ENCODE data around the gene BAZ1B. TPM values are rescaled to one million over a fixed set of nuclear protein-coding genes. Genes with fewer than 3 reads are reported as not detected.
A peak's percentile ranks its signal among the peaks of the same experiment; 100 is the strongest.
"Not testable (repeated sequence)": the region's sequence is repeated elsewhere in the genome, so short reads cannot be mapped to it uniquely, and the experiment has no call there.

Gene BAZ1B
- total RNA-seq, 2 donors from 2014 or later = 76.0 to 90.8 TPM

DNA sequence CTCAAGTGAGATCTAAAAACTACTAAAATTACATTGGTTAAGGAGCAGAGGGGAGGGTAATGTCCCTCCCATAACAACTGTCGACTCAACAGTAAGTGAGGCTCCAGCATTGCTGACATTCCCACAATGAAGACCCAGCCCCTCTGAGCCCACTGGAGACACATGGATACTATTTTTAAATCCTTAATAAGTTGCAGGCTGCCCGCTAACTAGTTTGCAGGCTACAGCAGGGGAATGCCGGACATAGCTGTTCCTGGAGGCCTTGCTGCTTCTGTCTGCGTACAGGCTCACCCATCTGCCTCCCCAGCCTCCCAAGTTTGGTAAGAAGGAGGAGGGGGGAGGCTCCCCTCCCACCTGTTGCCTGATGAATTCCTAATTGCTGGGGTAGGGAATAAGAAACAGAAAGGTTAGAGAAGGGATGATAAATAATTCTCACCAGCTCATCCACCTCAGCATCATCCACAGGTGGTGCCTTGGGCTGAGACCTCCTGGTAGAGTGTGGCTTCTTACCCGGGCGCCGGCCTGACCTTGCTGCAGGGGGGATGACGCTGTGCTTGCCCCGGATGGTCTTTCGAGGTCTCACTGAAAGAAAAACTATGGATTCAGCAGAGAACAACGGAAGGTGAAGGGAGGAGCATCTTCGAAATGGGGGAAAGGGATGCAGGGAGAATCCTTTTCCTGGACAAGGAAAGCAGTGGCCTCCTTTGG is 78.4 kb downstream of the BAZ1B start:
- no peak for ATAC-seq
- H3K36me3 Mint-ChIP-seq = peaks cover 18 to 20% of the 10 kb centered on the region in 2 donors
- no peak overlapping the region for H3K27ac Mint-ChIP-seq
- H3K9me3 Mint-ChIP-seq = no peaks in the 10 kb centered on the region
- no peak for DNase-seq (ENCODE audit: low spot score in 2 of 2)

DNA sequence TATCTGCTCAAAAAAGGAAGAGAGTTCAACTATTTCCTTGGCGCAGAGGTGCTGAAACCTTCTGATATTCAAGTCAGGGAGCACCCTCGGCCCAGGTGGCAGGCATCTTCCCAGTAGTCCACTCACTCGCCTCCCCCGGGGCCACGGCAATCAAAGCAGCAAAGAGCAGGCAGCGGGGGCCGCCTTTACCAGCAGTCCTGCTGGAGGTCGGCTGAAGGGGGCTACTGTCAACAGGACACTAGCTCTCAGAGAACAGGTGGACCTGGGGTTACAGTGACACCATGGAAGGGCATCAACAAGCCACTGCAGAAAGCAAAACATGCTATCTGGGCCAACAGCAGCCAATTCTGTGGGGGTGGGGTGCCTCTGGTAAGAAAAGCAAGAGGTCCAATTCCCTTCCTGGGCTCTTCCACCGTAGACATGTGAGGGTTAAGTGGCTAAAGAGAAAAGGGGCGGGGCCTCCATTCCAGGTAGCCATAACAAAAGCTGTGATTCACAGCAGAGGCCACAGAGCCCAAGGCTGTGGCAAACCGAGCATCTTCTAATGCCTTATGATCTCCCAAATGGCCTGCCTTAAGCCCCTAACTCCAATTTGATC is 79.1 kb downstream of the BAZ1B start:
- Mint-ChIP-seq H3K27ac (peak overlapping the region; percentile 8 to 56), H3K36me3 (peaks cover 12 to 16% of the 10 kb centered on the region in 2 donors), H3K9me3 (no peaks in the 10 kb centered on the region)
- ATAC-seq = no peak
- no peak for DNase-seq (ENCODE audit: low spot score in 2 of 2)

DNA sequence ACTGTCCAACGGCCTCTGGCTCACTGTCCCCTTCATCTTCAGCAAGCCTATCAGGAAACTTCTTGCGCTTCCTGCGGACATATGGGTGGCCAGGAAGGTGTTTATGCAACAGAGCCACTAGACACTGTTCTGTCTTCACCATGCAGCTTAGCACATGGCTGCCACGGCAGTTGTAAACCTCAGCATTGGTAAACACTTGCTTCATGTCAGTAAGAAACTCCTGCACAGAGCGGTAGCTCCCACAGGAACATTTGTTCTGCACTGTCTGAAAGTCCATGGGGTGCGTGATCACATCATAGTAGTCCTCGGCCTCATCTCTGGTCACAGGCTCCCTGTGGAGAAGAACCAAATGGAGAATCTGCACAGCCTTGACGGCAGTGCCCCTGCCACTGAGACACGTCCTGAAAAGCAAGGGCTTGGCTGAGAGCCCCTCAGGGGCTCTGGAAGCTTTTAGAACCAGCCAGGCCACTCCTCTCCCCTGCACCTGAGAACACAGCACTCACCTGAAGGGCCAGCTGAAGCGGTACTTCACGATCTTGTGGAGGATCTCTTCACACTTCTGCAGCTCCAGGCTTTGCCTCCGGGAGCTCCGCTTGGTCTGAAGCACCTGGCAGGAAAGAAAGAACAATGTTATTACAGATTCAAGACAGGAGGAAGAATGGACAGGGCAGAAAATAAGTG is 79.7 kb downstream of the BAZ1B start:
- peaks cover 12 to 16% of the 10 kb centered on the region in 2 donors for H3K36me3 Mint-ChIP-seq
- H3K9me3 Mint-ChIP-seq = no peaks in the 10 kb centered on the region
- ATAC-seq (no peak), DNase-seq (ENCODE audit: low spot score in 2 of 2) (no peak)
- peak overlapping the region; percentile 8 to 86 for H3K27ac Mint-ChIP-seq

DNA sequence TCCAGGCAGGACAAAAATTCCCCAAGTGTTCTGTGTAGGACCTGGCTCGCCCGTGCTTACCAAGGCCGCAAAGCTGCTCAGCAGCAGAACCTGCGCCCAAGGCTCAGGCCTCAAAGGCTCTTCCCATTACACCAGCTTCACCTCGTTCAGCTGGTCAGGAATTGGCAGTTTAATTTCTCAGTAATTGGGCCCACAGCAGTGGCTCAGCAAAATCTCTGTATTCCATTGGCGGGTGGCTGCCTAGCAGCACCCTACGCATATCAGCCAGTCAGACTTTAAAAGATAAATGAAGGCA is 82.7 kb downstream of the BAZ1B start:
- DNase-seq (ENCODE audit: low spot score in 2 of 2) = no peak
- Mint-ChIP-seq H3K36me3 (peaks cover 8 to 16% of the 10 kb centered on the region in 2 donors), H3K9me3 (no peaks in the 10 kb centered on the region), H3K27ac (peak overlapping the region; percentile 71 to 87)
- ATAC-seq = no peak

DNA sequence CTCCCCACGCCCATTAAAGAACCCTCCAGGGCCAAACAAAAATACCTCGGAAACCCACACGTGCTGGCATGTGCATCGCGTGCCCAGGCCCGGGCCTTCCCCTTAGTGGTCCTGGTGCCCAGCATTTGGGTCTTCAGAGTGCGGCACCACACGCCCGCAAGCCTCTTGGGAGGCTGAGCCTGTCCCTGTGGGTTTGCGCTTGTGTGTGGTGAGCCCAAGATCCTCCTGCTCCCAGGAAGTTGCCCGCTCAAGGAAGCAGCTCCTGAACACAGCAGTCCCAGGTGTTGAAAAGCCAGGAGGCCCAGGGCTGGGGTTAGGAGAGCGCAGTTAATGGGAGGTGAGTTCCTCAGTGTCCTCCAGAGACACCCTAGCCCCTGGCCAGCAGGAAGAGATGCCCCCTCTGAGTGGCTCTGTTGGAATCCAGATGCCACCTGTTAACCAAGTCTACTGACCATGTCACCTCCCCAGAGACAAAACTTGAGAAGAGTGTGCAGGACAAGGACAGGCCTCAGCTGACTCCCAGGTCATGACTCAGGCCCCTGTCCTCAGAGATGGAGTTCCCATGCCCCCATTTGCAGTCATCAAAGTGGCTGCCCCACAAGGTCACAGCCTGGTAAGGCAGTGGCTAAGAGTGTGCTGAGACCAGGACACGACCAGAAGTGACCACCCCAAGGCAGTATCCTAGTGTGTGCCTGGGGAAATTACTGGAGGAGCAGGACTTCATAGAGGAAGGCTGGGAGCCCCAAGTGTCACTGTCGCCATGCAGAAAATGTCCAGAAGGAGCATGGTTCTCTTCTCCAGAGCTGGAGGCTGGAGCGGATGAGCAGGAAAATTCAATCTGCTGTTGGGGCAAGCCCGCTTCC is 83.3 kb downstream of the BAZ1B start:
- ATAC-seq (peak in 1 of 2 donors; percentile 30), DNase-seq (ENCODE audit: low spot score in 2 of 2) (no peak)
- H3K36me3 Mint-ChIP-seq = peaks cover 8 to 16% of the 10 kb centered on the region in 2 donors
- peak overlapping the region in 1 of 2 donors; percentile 71 for H3K27ac Mint-ChIP-seq
- no peaks in the 10 kb centered on the region for H3K9me3 Mint-ChIP-seq

DNA sequence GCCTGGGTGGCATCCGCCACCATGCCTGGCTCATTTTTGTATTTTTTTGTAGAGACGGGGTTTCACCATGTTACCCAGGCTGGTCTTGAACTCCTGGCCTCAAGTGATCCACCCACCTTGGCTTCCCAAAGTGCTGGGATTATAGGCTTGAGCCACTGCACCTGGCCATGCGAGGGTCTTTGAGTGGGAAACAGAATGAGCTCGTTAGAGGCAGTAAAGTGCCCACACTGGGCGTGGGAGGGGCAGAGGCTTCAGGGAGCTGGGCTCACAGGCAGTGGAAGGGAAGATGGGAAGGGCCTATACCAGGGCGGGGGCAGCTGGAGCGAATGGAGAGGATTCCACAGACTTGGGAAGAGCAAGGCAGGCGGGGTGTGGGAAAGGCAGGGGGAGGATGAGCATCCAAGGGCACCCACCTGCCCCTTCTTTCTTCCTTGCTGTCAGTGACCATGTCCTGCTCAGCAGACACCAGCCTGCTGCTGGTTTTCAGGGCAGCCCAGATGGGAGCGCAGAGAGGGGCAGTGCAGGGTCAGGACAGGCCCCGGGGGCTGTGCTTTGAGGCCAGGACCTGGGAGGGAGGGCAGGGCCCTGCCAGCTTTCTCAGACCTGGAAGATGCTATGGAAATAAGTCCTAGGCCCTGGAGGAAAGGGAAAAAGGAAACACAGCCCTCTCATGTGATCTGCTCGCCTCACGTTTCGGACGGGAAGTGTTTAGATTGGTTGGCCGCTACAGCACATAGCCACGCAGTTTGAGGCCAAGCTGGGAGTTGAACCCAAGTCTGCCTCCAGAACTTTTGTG is 84.3 kb downstream of the BAZ1B start:
- Mint-ChIP-seq H3K27ac (peak overlapping the region; percentile 29 to 74), H3K36me3 (peaks cover 7 to 14% of the 10 kb centered on the region in 2 donors), H3K9me3 (no peaks in the 10 kb centered on the region)
- DNase-seq (ENCODE audit: low spot score in 2 of 2) (no peak), ATAC-seq (no peak)

DNA sequence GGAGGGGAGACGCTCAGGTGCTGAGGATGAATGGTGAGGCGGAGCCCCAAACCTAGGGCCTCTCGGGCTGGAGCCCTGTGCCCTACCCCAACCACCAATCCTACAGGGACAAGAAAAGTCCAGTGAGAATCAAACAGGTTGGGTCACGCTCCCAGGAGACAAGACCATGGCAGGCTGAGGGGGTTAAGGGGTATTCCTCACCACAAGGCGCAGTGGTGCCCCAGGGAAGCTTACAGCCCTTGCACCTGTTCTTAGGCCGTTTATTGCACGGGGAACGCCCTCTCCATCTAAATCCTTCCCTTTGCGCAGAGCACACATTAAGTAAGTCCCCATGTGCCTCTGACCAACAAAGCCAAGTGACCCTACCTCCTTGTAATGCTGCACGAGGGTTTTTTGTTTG is 85.0 kb downstream of the BAZ1B start:
- Mint-ChIP-seq H3K9me3 (no peaks in the 10 kb centered on the region), H3K36me3 (peaks cover 0 to 7% of the 10 kb centered on the region in 2 donors), H3K27ac (peak overlapping the region in 1 of 2 donors; percentile 74)
- DNase-seq (ENCODE audit: low spot score in 2 of 2) (no peak), ATAC-seq (no peak)

DNA sequence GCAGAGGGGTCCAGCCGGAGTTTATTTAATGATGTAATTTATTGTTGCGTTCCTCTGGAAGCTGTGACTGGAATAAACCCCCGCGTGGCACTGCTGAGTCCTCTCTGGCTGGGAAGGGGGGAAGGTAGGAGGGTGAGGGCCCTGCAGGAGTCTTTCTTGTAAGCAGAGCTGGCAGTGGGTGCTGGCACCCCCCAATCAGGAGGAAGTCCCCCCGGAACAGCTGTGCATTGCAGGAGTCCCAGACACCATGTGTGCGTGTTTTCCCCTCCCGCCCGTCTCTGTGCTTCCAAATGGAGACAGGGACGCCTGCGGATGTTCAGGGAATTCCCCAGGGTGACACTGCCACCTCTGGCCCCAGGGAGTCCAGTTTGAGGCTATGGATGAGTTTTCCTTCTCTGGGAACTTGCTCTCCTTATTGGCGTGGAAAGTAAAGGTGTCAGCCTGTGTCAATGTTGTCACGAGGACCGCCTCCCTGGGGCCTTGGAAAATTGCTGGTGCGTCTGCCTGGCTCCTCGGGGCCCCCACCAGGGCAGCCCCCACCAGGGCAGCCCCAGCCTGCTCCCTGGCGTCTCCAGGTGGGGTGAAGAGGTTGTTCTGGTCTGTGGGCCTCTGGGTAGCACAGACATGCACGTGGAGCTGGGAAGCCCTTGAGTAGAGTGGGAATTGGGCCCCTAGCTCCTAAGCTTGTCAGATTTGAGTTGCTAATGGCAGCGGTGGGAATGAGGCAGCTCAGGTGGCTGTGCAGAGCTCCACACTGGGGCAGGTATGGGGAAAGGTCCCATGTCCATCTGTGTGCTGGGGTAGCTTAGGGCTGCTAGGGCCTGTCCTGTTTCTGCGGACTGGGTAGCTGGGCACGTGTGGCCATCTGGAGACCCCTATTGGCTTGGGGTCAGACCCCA is 85.8 kb downstream of the BAZ1B start:
- Mint-ChIP-seq H3K9me3 (no peaks in the 10 kb centered on the region), H3K36me3 (peaks cover 0 to 6% of the 10 kb centered on the region in 2 donors), H3K27ac (no peak overlapping the region)
- ATAC-seq (no peak), DNase-seq (ENCODE audit: low spot score in 2 of 2) (no peak)

DNA sequence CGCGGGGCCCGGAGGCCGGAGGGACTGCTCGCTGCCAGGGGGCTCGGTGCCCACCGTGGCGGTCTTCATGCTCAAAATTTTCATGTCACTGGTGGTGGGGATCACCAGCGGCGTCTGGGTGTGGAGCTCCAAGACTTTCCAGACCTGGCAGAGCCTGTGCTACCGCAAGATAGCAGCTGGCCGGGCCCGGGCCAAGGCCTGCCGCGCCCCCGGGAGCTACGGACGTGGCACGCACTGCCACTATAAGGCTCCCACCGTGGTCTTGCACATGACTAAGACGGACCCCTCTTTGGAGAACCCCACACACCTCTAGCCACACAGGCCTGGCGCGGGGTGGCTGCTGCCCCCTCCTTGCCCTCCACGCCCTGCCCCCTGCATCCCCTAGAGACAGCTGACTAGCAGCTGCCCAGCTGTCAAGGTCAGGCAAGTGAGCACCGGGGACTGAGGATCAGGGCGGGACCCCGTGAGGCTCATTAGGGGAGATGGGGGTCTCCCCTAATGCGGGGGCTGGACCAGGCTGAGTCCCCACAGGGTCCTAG is 86.6 kb downstream of the BAZ1B start:
- no peak for ATAC-seq
- H3K36me3 Mint-ChIP-seq = peaks cover 0 to 6% of the 10 kb centered on the region in 2 donors
- H3K9me3 Mint-ChIP-seq = no peaks in the 10 kb centered on the region
- DNase-seq (ENCODE audit: low spot score in 2 of 2) = no peak
- no peak overlapping the region for H3K27ac Mint-ChIP-seq

DNA sequence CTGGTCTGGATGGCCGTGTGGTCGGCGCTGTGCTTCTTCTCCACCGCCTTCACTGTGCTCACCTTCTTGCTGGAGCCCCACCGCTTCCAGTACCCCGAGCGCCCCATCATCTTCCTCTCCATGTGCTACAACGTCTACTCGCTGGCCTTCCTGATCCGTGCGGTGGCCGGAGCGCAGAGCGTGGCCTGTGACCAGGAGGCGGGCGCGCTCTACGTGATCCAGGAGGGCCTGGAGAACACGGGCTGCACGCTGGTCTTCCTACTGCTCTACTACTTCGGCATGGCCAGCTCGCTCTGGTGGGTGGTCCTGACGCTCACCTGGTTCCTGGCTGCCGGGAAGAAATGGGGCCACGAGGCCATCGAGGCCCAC is 87.4 kb downstream of the BAZ1B start:
- ATAC-seq = no peak
- no peak for DNase-seq (ENCODE audit: low spot score in 2 of 2)
- Mint-ChIP-seq H3K9me3 (no peaks in the 10 kb centered on the region), H3K36me3 (peaks cover 0 to 6% of the 10 kb centered on the region in 2 donors), H3K27ac (peak overlapping the region in 1 of 2 donors; percentile 22)

DNA sequence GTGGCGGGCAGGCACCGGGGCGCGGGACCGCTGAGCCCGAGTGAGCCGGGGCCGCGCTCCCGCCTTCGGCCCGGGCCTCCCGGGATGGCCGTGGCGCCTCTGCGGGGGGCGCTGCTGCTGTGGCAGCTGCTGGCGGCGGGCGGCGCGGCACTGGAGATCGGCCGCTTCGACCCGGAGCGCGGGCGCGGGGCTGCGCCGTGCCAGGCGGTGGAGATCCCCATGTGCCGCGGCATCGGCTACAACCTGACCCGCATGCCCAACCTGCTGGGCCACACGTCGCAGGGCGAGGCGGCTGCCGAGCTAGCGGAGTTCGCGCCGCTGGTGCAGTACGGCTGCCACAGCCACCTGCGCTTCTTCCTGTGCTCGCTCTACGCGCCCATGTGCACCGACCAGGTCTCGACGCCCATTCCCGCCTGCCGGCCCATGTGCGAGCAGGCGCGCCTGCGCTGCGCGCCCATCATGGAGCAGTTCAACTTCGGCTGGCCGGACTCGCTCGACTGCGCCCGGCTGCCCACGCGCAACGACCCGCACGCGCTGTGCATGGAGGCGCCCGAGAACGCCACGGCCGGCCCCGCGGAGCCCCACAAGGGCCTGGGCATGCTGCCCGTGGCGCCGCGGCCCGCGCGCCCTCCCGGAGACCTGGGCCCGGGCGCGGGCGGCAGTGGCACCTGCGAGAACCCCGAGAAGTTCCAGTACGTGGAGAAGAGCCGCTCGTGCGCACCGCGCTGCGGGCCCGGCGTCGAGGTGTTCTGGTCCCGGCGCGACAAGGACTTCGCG is 88.0 kb downstream of the BAZ1B start:
- ATAC-seq (peak; percentile 21 to 34), DNase-seq (ENCODE audit: low spot score in 2 of 2) (peak in 1 of 2 donors; percentile 22)
- Mint-ChIP-seq H3K27ac (no peak overlapping the region), H3K9me3 (no peaks in the 10 kb centered on the region), H3K36me3 (peaks cover 0 to 6% of the 10 kb centered on the region in 2 donors)

DNA sequence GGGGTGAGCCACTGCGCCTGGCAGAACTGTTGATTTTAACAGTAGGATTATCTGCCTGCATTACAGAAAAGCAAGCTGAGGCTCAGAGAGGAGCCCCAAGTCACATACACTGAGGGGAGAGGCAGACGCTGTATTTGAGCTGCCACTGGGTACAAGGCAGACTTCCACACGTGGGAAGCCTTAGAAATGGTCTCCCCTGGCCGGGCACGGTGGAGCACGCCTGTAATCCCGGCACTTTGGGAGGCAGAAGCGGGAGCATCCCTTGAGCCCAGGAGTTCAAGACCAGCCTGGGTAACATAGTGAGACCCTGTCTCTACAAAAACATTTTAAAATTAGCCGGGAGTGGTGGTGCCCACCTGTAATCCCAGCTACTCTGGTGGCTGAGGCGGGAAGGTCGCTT is 89.4 kb downstream of the BAZ1B start:
- Mint-ChIP-seq H3K36me3 (peaks cover 0 to 6% of the 10 kb centered on the region in 2 donors), H3K27ac (no peak overlapping the region), H3K9me3 (no peaks in the 10 kb centered on the region)
- DNase-seq (ENCODE audit: low spot score in 2 of 2) (no peak), ATAC-seq (no peak)

DNA sequence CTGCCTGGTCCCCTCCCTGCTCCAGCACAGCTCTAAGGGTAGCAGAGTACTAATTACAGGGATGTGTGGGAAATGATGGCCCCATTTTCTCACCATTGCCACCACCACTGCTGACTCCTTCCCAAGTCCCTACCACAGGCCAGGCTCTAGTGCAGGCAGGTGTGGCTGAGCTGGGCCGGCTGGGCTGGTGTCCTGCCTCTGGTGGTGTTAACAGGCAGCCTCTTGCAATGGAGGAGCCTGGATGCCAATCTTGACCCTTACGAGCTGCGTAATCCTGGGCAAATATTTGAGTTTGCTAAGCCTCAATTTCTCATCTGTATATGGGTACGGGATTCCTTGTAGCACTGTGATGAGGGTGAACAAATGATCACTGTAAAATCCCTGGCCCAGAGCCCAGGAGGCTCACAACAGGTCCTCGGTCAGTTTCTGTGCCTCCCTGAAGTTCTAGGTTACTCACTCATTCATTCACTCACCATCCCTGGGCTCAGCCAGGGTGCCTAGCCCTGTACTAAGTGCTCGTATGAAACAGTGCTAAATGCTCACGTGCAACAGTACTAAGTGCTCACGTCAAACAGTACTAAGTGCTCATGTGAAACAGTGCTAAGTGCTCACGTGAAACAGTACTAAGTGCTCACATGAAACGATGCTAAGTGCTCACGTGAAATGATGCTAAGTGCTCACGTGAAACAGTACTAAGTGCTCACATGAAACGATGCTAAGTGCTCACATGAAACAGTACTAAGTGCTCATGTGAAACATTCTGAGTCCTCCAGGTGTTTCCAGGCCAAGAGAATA is 90.9 kb downstream of the BAZ1B start:
- no peak overlapping the region for H3K27ac Mint-ChIP-seq
- DNase-seq (ENCODE audit: low spot score in 2 of 2) (no peak), ATAC-seq (no peak)
- H3K9me3 Mint-ChIP-seq = no peaks in the 10 kb centered on the region
- H3K36me3 Mint-ChIP-seq = peaks cover 0 to 6% of the 10 kb centered on the region in 2 donors

DNA sequence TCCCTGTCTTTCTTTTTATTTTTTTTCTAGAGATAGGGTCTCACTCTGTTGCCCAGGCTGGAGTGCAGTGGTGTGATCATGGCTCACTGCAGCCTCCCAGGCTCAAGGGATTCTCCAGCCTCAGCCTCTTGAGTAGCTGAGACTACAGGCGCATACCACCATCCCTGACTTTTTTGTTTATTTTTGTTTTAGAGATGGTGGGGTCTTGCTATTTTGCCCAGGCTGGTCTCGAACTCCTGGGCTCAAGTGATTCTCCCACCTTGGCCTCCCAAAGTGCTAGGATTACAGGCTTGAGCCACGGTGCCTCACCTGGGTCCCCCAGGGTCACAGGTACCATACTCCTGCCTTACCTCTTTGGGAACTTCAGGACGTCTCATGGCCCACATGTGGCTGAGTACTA is 91.6 kb downstream of the BAZ1B start:
- not testable (repeated sequence) for ATAC-seq; DNase-seq (ENCODE audit: low spot score in 2 of 2); H3K36me3 Mint-ChIP-seq; H3K9me3 Mint-ChIP-seq; H3K27ac Mint-ChIP-seq

Data from activated naive CD4-positive, alpha-beta T cell treated with anti-CD3 and anti-CD28 coated beads, Interleukin-2, amount 50 U/mL, for 72 hours (primary cell).